PC-9 (cell line): ENCODE measurements around the gene BTRC. TPM values are rescaled to one million over a fixed set of nuclear protein-coding genes. Genes with fewer than 3 reads are reported as not detected.

Experiments
- BruUV-seq: library from RNA; stranded (reverse); fragments of 400-500 nt; replicated peaks from 2 replicates; lab custom pipeline; 2021; lab: Mats Ljungman, UMichigan
- CTCF ChIA-PET: fragments of 300-600 bp; sonication (Branson Sonifier 250); formaldehyde crosslinking; loops from one replicate; lab custom pipeline; 2022; ENCODE audit warnings: antibody characterized with exemption; lab: Charles Lee
- POLR2A ChIA-PET: fragments of 300-600 bp; sonication (Branson Sonifier 250); formaldehyde crosslinking; loops from one replicate; lab custom pipeline; 2022; ENCODE audit warnings: antibody characterized with exemption; ENCODE audit not compliant: unreplicated experiment; lab: Charles Lee
- DNase-seq, 2 experiments: peaks; one replicate each; pipeline versions ENCODE4 v3.0.0 to v3.0.0-alpha.2; 2015 to 2022; ENCODE audit warnings: mixed read lengths in 1 of 2
- H2AFZ ChIP-seq: fragments of 200-600 bp; sonication (generic); 2 replicates; pipeline ENCODE4 v1.8.1; 2017; ENCODE audit warnings: antibody characterized with exemption
- H3F3A ChIP-seq: fragments of 200-600 bp; sonication (generic); 2 replicates; pipeline ENCODE4 v1.8.1; 2017; ENCODE audit warnings: antibody characterized with exemption, mild to moderate bottlenecking, low read depth; ENCODE audit not compliant: insufficient read depth
- H3K27ac ChIP-seq: fragments of 200-600 bp; sonication (generic); 2 replicates; pipeline ENCODE4 v1.6.1; 2016; ENCODE audit warnings: mixed run types
- H3K27me3 ChIP-seq: fragments of 200-600 bp; sonication (generic); 2 replicates; pipeline ENCODE4 v1.6.1; 2016; ENCODE audit warnings: low read depth, mixed run types; ENCODE audit not compliant: insufficient read depth
- H3K36me3 ChIP-seq: fragments of 200-600 bp; sonication (generic); 2 replicates; pipeline ENCODE4 v1.6.1; 2016; ENCODE audit warnings: low read depth, mixed run types
- H3K4me1 ChIP-seq: fragments of 200-600 bp; sonication (generic); replicated peaks from 2 replicates; pipeline ENCODE4 v1.6.1; 2016; ENCODE audit warnings: mixed run types; ENCODE audit not compliant: insufficient read depth
- H3K4me2 ChIP-seq: fragments of 200-600 bp; sonication (generic); 2 replicates; pipeline ENCODE4 v1.6.1; 2017; ENCODE audit warnings: mixed run types
- H3K4me3 ChIP-seq: fragments of 200-600 bp; sonication (generic); 2 replicates; pipeline ENCODE4 v1.6.1; 2016; ENCODE audit warnings: mixed run types
- H3K79me2 ChIP-seq: fragments of 200-600 bp; sonication (generic); 2 replicates; pipeline ENCODE4 v1.6.1; 2017; ENCODE audit warnings: low read depth, mixed run types
- H3K9me2 ChIP-seq: fragments of 200-600 bp; sonication (generic); 2 replicates; pipeline ENCODE4 v1.8.1; 2017; ENCODE audit warnings: mild to moderate bottlenecking; ENCODE audit not compliant: insufficient read depth
- H3K9me3 ChIP-seq: fragments of 200-600 bp; sonication (generic); 2 replicates; pipeline ENCODE4 v1.8.1; 2016; ENCODE audit warnings: low read depth; ENCODE audit not compliant: insufficient read depth
- H4K20me1 ChIP-seq: fragments of 200-600 bp; sonication (generic); 2 replicates; pipeline ENCODE4 v1.8.1; 2017; ENCODE audit not compliant: insufficient read depth
- EZH2 ChIP-seq: fragments of 200-600 bp; sonication (generic); IDR thresholded peaks from 2 replicates; pipeline ENCODE4 v1.8.0; 2017; ENCODE audit warnings: antibody characterized with exemption, low read depth
- intact Hi-C: fragments of 100-400 bp; cut with micrococcal nuclease; formaldehyde crosslinking; loops from one replicate; pipeline ENCODE4 v1.10.0; 2022; ENCODE audit not compliant: unreplicated experiment
- total RNA-seq: library from RNA; stranded (reverse); gene quantifications from 2 replicates; pipeline ENCODE4 v1.2.3, GENCODE V29; 2021
- TF ChIP-seq, protein P1 (sequence below): fragments of 200-600 bp; sonication (generic); conservative IDR thresholded peaks from 2 replicates; pipeline ENCODE4 v1.6.1; 2017; ENCODE audit warnings: mixed run types, antibody characterized with exemption, mild to moderate bottlenecking, moderate library complexity

Gene BTRC
- total RNA-seq, 1 experiment from 2014 or later, result 15.6 TPM

DNA sequence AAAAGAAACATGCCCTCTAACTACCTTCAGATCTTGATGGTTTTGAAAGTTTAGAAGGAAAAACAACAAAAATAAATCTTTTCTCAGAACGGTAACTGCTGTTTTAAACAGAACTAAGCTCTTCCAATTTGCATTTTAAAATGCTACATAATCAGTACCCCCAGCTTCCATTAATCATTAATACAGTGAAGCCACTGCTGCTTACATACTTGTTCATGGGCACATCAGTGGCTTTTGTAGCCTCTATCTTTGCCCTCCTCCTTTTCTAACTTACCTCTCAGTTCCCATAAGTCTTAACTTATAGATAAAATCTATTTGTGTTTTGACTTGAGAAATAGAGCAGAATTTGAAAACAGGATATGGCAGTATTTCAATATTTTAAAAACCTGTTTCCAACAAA is 125.0 kb downstream of the BTRC start:
- H3K4me2 ChIP-seq, result no peak overlapping the region
- ChIA-PET POLR2A (no interaction called here), CTCF (interaction anchor here (0.6 to 0.7 kb wide), 2 partner anchors 239 to 433 kb away, joined by 3 to 15 read pairs; no protein-coding TSS in a partner anchor)
- no peak for DNase-seq
- H3K27ac ChIP-seq, result no peak overlapping the region
- TF ChIP-seq, protein P1, sequence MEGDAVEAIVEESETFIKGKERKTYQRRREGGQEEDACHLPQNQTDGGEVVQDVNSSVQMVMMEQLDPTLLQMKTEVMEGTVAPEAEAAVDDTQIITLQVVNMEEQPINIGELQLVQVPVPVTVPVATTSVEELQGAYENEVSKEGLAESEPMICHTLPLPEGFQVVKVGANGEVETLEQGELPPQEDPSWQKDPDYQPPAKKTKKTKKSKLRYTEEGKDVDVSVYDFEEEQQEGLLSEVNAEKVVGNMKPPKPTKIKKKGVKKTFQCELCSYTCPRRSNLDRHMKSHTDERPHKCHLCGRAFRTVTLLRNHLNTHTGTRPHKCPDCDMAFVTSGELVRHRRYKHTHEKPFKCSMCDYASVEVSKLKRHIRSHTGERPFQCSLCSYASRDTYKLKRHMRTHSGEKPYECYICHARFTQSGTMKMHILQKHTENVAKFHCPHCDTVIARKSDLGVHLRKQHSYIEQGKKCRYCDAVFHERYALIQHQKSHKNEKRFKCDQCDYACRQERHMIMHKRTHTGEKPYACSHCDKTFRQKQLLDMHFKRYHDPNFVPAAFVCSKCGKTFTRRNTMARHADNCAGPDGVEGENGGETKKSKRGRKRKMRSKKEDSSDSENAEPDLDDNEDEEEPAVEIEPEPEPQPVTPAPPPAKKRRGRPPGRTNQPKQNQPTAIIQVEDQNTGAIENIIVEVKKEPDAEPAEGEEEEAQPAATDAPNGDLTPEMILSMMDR, result no peak
- no peak for TF ChIP-seq EZH2
- no peaks in the 10 kb centered on the region for H3F3A ChIP-seq
- H3K79me2 ChIP-seq, result no peaks in the 10 kb centered on the region
- H3K4me3 ChIP-seq, result no peak overlapping the region
- no peaks in the 10 kb centered on the region for H4K20me1 ChIP-seq
- H3K9me2 ChIP-seq, result no peaks in the 10 kb centered on the region
- H3K9me3 ChIP-seq, result no peaks in the 10 kb centered on the region
- H3K27me3 ChIP-seq, result no peaks in the 10 kb centered on the region
- no peak overlapping the region for H2AFZ ChIP-seq
- no peaks in the 10 kb centered on the region for H3K36me3 ChIP-seq
- BruUV-seq, result no TSS peak
- H3K4me1 ChIP-seq, result no peaks in the 10 kb centered on the region
- intact Hi-C loops, result no loop called here

DNA sequence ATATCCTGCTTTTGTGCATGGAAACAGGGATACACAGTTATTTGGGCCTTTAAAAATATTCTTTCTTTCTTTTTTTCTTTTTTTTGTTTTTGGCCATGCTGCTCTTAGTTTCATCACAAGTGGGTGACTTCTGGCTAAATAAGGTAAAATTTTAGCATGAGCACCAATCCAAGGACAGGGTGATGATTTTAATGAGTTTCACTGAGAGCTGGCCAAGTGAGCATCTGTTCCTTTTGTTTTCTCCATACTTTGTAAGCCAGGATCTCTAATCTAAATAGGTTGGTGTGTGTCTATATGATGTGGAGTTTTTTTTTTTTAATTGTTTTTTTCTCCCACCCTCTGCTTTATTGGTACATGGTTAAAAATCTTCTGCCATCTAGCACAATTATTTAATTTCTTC is 127.3 kb downstream of the BTRC start:
- Histone ChIP-seq H3K36me3 (no peaks in the 10 kb centered on the region), H3K27ac (no peak overlapping the region), H3F3A (no peaks in the 10 kb centered on the region), H4K20me1 (no peaks in the 10 kb centered on the region), H3K4me1 (no peaks in the 10 kb centered on the region), H3K9me2 (no peaks in the 10 kb centered on the region), H2AFZ (no peak overlapping the region), H3K9me3 (no peaks in the 10 kb centered on the region), H3K27me3 (no peaks in the 10 kb centered on the region), H3K4me2 (no peak overlapping the region), H3K79me2 (no peaks in the 10 kb centered on the region), H3K4me3 (no peak overlapping the region)
- DNase-seq, result no peak
- no TSS peak for BruUV-seq
- intact Hi-C loops, result no loop called here
- CTCF ChIA-PET, result no interaction called here
- POLR2A ChIA-PET, result no interaction called here
- TF ChIP-seq, protein P1, result no peak
- TF ChIP-seq EZH2, result no peak

DNA sequence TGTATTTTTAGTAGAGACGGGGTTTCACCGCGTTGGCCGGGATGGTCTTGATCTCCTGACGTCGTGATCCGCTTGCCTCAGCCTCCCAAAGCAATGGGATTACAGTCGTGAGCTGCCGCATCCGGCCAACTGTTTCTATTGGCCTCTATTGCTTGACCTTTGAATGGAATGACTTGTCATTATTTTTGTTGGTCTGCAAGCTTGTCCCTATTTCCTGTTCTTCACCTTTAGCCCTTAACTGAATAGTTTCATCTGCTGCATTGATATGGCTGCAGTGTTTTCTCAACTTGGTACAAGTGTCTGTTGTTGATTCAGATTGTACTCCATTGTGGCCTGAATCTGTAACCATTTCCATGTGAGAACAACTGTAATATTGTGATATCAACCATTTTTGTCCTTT is 128.6 kb downstream of the BTRC start:
- no peaks in the 10 kb centered on the region for H3K9me3 ChIP-seq
- no peak overlapping the region for H3K4me3 ChIP-seq
- no TSS peak for BruUV-seq
- no peaks in the 10 kb centered on the region for H3K36me3 ChIP-seq
- DNase-seq, result no peak
- H3K4me1 ChIP-seq, result no peaks in the 10 kb centered on the region
- H2AFZ ChIP-seq, result no peak overlapping the region
- no peak for TF ChIP-seq EZH2
- TF ChIP-seq, protein P1, result no peak
- CTCF ChIA-PET, result no interaction called here
- H3K27ac ChIP-seq, result no peak overlapping the region
- no peaks in the 10 kb centered on the region for H3K27me3 ChIP-seq
- H3K4me2 ChIP-seq, result no peak overlapping the region
- POLR2A ChIA-PET, result no interaction called here
- no peaks in the 10 kb centered on the region for H3F3A ChIP-seq
- intact Hi-C loops, result no loop called here
- H4K20me1 ChIP-seq, result no peaks in the 10 kb centered on the region
- H3K79me2 ChIP-seq, result no peaks in the 10 kb centered on the region
- no peaks in the 10 kb centered on the region for H3K9me2 ChIP-seq
